GM21515 (cell line): Measurements from ENCODE around the gene MOCOS.

Experiments used
- ATAC-seq: cut with Tn5 transposase; IDR thresholded peaks from one replicate; pipeline ENCODE4 v1.9.1; 2021; ENCODE audit not compliant: unreplicated experiment

The MOCOS gene

GRCh38 chr18:36299015-36299414, 111.7 kb downstream of the MOCOS start:
- no peak for ATAC-seq

GRCh38 chr18:36300211-36300610, 112.9 kb downstream of the MOCOS start:
- ATAC-seq: no peak

DNA sequence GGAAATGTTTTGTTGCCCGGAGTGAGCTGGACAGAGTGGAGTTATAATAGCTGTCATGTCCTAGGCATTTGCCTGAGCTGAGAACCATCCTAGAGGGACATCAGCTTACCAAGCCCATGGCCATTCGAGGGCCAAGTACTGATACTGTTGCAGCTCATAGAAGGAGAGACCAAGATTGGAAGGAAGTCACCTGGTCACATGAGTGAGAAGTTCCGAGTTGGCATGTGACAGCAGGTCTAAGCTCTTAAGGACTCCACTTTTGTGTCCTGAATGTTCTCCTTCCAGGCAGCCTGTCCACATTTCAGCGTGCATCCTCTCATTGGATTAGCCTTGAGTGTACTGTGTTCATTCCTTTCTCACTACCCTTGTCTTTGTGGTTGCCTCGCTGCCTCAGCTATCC, 114.6 kb downstream of the MOCOS start:
- ATAC-seq: no peak

GRCh38 chr18:36302676-36303075, 115.4 kb downstream of the MOCOS start:
- no peak for ATAC-seq

GRCh38 chr18:36303211-36303844, 116.0 kb downstream of the MOCOS start:
- ATAC-seq: no peak

- ATAC-seq: no peak
These were observed 117.4 kb downstream of the MOCOS start for GRCh38 chr18:36304723-36305122.

DNA sequence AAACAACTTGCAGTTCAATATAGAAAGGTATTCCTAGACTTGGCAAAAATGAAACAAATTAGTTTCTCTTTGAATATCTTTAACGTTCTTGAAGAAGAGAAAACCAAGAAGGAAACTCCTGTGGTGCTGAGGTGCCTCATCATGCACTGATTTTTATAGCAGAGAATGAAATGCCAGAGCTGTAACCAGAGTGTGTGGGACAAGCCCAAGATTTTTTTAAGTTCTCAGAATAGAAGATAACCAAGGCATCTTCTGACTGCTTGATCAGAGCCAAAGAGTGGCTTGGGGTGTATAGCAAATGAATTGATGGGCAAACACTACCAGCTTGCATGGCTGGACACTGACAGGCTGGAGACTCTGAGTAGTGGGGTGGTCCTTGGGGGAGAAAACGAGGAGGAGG, 118.1 kb downstream of the MOCOS start:
- ATAC-seq: no peak

DNA sequence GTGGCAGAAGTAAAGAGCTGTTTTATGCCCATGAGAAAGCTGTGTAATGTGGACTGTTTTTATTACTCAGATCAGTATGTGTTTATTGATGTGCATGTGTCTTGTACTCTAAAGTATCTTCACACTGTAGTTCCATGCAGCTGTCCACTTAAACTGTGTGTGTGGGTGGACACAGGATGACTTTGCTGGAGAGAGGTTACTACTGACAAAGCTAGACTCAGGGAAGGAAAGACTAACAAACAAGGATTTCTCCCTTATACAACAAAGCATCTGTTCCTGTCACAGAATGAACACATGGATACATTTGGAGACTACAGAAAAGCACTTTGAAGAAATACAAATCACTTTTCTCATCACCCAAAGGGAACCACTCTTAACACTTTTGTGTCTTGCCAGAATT, 120.2 kb downstream of the MOCOS start:
- ATAC-seq: no peak

DNA sequence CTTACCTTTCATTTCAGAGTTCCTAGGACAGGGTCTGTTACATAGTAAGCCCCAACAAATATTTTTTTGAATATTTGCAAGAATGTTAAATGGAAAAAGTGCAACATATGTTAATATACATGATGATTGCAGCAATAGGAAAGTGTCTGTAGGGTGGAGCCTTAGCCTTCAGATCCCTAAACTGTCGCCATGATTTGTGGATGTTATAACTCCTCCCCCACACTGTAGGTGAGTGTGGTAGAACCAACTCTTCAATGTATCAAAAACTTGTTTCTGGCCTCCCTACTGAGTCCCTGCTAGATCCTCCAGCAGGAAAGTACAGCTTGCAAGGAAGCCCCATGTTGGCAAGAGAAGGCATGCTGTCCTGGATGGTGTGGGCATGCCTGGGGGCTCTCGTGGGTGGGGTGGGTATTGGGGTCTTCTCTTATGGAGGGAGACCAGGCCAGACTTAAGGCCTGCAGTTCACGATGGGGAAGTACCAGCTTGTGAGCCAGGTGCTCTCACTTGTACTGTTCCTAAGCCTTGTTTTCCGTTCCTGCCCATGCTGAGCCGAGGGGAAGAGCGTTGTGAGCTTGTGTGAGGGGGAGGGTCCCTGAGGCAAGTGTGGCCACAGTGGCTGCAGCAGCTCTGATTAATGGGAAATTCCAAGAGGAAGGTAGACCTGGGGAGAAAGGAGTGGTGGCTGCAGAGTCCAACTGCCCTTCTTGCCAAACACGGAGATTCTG, 121.6 kb downstream of the MOCOS start:
- ATAC-seq: no peak

- ATAC-seq: no peak
These were observed 122.4 kb downstream of the MOCOS start for GRCh38 chr18:36309436-36310391.

- ATAC-seq: no peak
These were observed 123.8 kb downstream of the MOCOS start for GRCh38 chr18:36311026-36311570.

GRCh38 chr18:36312806-36313395, 125.6 kb downstream of the MOCOS start:
- no peak for ATAC-seq

- no peak for ATAC-seq
These were observed 126.8 kb downstream of the MOCOS start for GRCh38 chr18:36314098-36314497.

- ATAC-seq: no peak
These were observed 127.5 kb downstream of the MOCOS start for GRCh38 chr18:36314754-36315153.

GRCh38 chr18:36315736-36316135, 128.4 kb downstream of the MOCOS start:
- no peak for ATAC-seq

- no peak for ATAC-seq
These were observed 128.9 kb downstream of the MOCOS start for GRCh38 chr18:36316246-36316645.
